Measurements from ENCODE around the gene RAB36.

Gene RAB36

GRCh38 chr22:23192558-23192957 lies 47.3 kb downstream of the RAB36 start:
- Histone ChIP-seq H3K9ac (ENCODE audit: low read length) (no peak overlapping the region), H3K27me3 (ENCODE audit: control insufficient read depth, insufficient read depth, low read length) (no peaks in the 10 kb centered on the region), H3K27ac (ENCODE audit: low read depth, low read length) (no peak overlapping the region), H3K36me3 (ENCODE audit: control insufficient read depth, insufficient read depth, low read length) (no peaks in the 10 kb centered on the region), H3K4me1 (ENCODE audit: control insufficient read depth, insufficient read depth, low read length) (no peaks in the 10 kb centered on the region), H3K4me3 (ENCODE audit: low read length) (no peak overlapping the region)

GRCh38 chr22:23193196-23193827 lies 48.0 kb downstream of the RAB36 start:
- Histone ChIP-seq H3K4me3 (ENCODE audit: low read length) (no peak overlapping the region), H3K4me1 (ENCODE audit: control insufficient read depth, insufficient read depth, low read length) (no peaks in the 10 kb centered on the region), H3K9ac (ENCODE audit: low read length) (no peak overlapping the region), H3K27me3 (ENCODE audit: control insufficient read depth, insufficient read depth, low read length) (no peaks in the 10 kb centered on the region), H3K36me3 (ENCODE audit: control insufficient read depth, insufficient read depth, low read length) (no peaks in the 10 kb centered on the region), H3K27ac (ENCODE audit: low read depth, low read length) (no peak overlapping the region)

- no peak overlapping the region for H3K27ac ChIP-seq (ENCODE audit: low read depth, low read length)
- H3K27me3 ChIP-seq (ENCODE audit: control insufficient read depth, insufficient read depth, low read length) = no peaks in the 10 kb centered on the region
- H3K36me3 ChIP-seq (ENCODE audit: control insufficient read depth, insufficient read depth, low read length) = no peaks in the 10 kb centered on the region
- H3K9ac ChIP-seq (ENCODE audit: low read length) = no peak overlapping the region
- no peaks in the 10 kb centered on the region for H3K4me1 ChIP-seq (ENCODE audit: control insufficient read depth, insufficient read depth, low read length)
- H3K4me3 ChIP-seq (ENCODE audit: low read length) = no peak overlapping the region
Measured at GRCh38 chr22:23193882-23194281, 48.6 kb downstream of the RAB36 start.

- Histone ChIP-seq H3K4me3 (ENCODE audit: low read length) (no peak overlapping the region), H3K9ac (ENCODE audit: low read length) (no peak overlapping the region), H3K27ac (ENCODE audit: low read depth, low read length) (no peak overlapping the region), H3K36me3 (ENCODE audit: control insufficient read depth, insufficient read depth, low read length) (no peaks in the 10 kb centered on the region), H3K27me3 (ENCODE audit: control insufficient read depth, insufficient read depth, low read length) (no peaks in the 10 kb centered on the region), H3K4me1 (ENCODE audit: control insufficient read depth, insufficient read depth, low read length) (no peaks in the 10 kb centered on the region)
Measured at GRCh38 chr22:23196165-23196564, 50.9 kb downstream of the RAB36 start.

GRCh38 chr22:23197836-23198235 lies 52.6 kb downstream of the RAB36 start:
- no peaks in the 10 kb centered on the region for H3K4me1 ChIP-seq (ENCODE audit: control insufficient read depth, insufficient read depth, low read length)

GRCh38 chr22:23199159-23199558 lies 53.9 kb downstream of the RAB36 start:
- Histone ChIP-seq H3K9ac (ENCODE audit: low read length) (no peak overlapping the region), H3K36me3 (ENCODE audit: control insufficient read depth, insufficient read depth, low read length) (peaks cover 3% of the 10 kb centered on the region), H3K27me3 (ENCODE audit: control insufficient read depth, insufficient read depth, low read length) (no peaks in the 10 kb centered on the region), H3K27ac (ENCODE audit: low read depth, low read length) (no peak overlapping the region), H3K4me1 (ENCODE audit: control insufficient read depth, insufficient read depth, low read length) (no peaks in the 10 kb centered on the region), H3K4me3 (ENCODE audit: low read length) (no peak overlapping the region)

More at GRCh38 chr22:23197836-23198235, 52.6 kb downstream of the RAB36 start:
- no peak overlapping the region for H3K9ac ChIP-seq (ENCODE audit: low read length)
- H3K36me3 ChIP-seq (ENCODE audit: control insufficient read depth, insufficient read depth, low read length) = no peaks in the 10 kb centered on the region
- H3K4me3 ChIP-seq (ENCODE audit: low read length) = no peak overlapping the region
- H3K27me3 ChIP-seq (ENCODE audit: control insufficient read depth, insufficient read depth, low read length) = no peaks in the 10 kb centered on the region
- no peak overlapping the region for H3K27ac ChIP-seq (ENCODE audit: low read depth, low read length)

- H3K4me1 ChIP-seq (ENCODE audit: control insufficient read depth, insufficient read depth, low read length) = peaks cover 8% of the 10 kb centered on the region
- no peak overlapping the region for H3K27ac ChIP-seq (ENCODE audit: low read depth, low read length)
- peaks cover 3% of the 10 kb centered on the region for H3K36me3 ChIP-seq (ENCODE audit: control insufficient read depth, insufficient read depth, low read length)
- no peak overlapping the region for H3K4me3 ChIP-seq (ENCODE audit: low read length)
- H3K9ac ChIP-seq (ENCODE audit: low read length) = no peak overlapping the region
- no peaks in the 10 kb centered on the region for H3K27me3 ChIP-seq (ENCODE audit: control insufficient read depth, insufficient read depth, low read length)
Measured at GRCh38 chr22:23200898-23201297, 55.6 kb downstream of the RAB36 start.

GRCh38 chr22:23202812-23203451 lies 57.7 kb downstream of the RAB36 start:
- Histone ChIP-seq H3K27me3 (ENCODE audit: control insufficient read depth, insufficient read depth, low read length) (no peaks in the 10 kb centered on the region), H3K9ac (ENCODE audit: low read length) (no peak overlapping the region), H3K4me3 (ENCODE audit: low read length) (no peak overlapping the region), H3K27ac (ENCODE audit: low read depth, low read length) (no peak overlapping the region), H3K36me3 (ENCODE audit: control insufficient read depth, insufficient read depth, low read length) (peaks cover 3% of the 10 kb centered on the region), H3K4me1 (ENCODE audit: control insufficient read depth, insufficient read depth, low read length) (peaks cover 8% of the 10 kb centered on the region)

GRCh38 chr22:23203452-23204124 lies 58.3 kb downstream of the RAB36 start:
- Histone ChIP-seq H3K27ac (ENCODE audit: low read depth, low read length) (peak overlapping the region; percentile 53), H3K9ac (ENCODE audit: low read length) (no peak overlapping the region), H3K36me3 (ENCODE audit: control insufficient read depth, insufficient read depth, low read length) (peaks cover 3% of the 10 kb centered on the region), H3K4me3 (ENCODE audit: low read length) (no peak overlapping the region), H3K4me1 (ENCODE audit: control insufficient read depth, insufficient read depth, low read length) (peaks cover 8% of the 10 kb centered on the region), H3K27me3 (ENCODE audit: control insufficient read depth, insufficient read depth, low read length) (no peaks in the 10 kb centered on the region)

GRCh38 chr22:23204125-23204488 lies 58.8 kb downstream of the RAB36 start:
- peaks cover 3% of the 10 kb centered on the region for H3K36me3 ChIP-seq (ENCODE audit: control insufficient read depth, insufficient read depth, low read length)
- H3K4me3 ChIP-seq (ENCODE audit: low read length) = no peak overlapping the region
- peak overlapping the region; percentile 53 for H3K27ac ChIP-seq (ENCODE audit: low read depth, low read length)
- no peak overlapping the region for H3K9ac ChIP-seq (ENCODE audit: low read length)
- H3K27me3 ChIP-seq (ENCODE audit: control insufficient read depth, insufficient read depth, low read length) = no peaks in the 10 kb centered on the region
- peaks cover 8% of the 10 kb centered on the region for H3K4me1 ChIP-seq (ENCODE audit: control insufficient read depth, insufficient read depth, low read length)

GRCh38 chr22:23204541-23205157 lies 59.4 kb downstream of the RAB36 start:
- peak overlapping the region; percentile 6 for H3K4me3 ChIP-seq (ENCODE audit: low read length)
- peaks cover 3% of the 10 kb centered on the region for H3K36me3 ChIP-seq (ENCODE audit: control insufficient read depth, insufficient read depth, low read length)
- no peaks in the 10 kb centered on the region for H3K27me3 ChIP-seq (ENCODE audit: control insufficient read depth, insufficient read depth, low read length)
- peaks cover 8% of the 10 kb centered on the region for H3K4me1 ChIP-seq (ENCODE audit: control insufficient read depth, insufficient read depth, low read length)
- H3K27ac ChIP-seq (ENCODE audit: low read depth, low read length) = peak overlapping the region; percentile 49
- H3K9ac ChIP-seq (ENCODE audit: low read length) = no peak overlapping the region

- Histone ChIP-seq H3K36me3 (ENCODE audit: control insufficient read depth, insufficient read depth, low read length) (peaks cover 3% of the 10 kb centered on the region), H3K4me3 (ENCODE audit: low read length) (no peak overlapping the region), H3K9ac (ENCODE audit: low read length) (no peak overlapping the region), H3K27ac (ENCODE audit: low read depth, low read length) (no peak overlapping the region), H3K27me3 (ENCODE audit: control insufficient read depth, insufficient read depth, low read length) (no peaks in the 10 kb centered on the region), H3K4me1 (ENCODE audit: control insufficient read depth, insufficient read depth, low read length) (peaks cover 8% of the 10 kb centered on the region)
Measured at GRCh38 chr22:23205339-23206049, 60.2 kb downstream of the RAB36 start.
